ENCODE results near the gene PTPRT. TPM values are rescaled to one million over a fixed set of nuclear protein-coding genes. Genes with fewer than 3 reads are reported as not detected.

PTPRT gene
- total and polyA plus RNA-seq, 2 experiments from 2014 or later = not detected

DNA sequence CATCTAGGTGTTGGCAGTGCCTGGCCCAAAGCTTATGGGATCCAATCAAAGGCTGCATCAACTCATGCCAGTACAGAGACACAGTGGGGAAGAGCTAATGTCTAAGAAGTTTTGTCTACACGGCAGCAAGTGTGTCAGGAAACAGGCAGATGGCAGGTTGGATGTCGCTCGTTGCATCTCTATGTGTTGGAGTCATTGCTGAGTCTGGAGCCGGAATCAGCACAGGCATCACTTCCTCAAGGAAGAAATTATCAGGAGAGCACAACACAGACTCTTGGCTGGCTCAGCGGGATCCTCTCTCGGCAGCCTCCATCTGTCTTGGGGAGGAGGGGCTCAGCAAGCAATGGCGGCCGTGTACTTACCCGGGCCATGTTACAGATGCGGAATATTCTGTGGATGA, 1104.3 kb downstream of the PTPRT start (continued):
- TF ChIP-seq REST (IDR thresholded peaks at IDR 0.05; ENCODE audit: unreplicated experiment) = no peak
- TF ChIP-seq STAT1 (IDR thresholded peaks at IDR 0.05; ENCODE audit: unreplicated experiment) = no peak

DNA sequence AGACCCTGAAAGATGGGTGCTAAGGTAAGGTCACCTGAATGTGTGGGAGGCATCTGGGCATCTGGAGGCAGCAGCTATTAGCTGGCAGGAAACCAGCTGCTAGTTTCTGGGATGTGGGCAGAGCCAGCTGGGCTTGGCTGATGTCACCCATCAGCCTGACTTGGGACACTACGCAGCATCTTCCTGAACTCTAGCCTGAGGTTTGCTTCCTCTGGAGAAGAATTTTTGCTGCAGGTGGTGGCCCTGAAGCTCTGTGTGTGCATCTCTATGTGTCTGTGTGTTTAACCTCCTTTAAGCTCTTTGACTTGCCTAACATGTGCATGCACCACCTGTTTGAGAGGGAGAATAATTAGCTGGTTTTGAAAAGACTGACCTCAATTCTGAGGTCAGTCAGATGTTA, 1106.4 kb downstream of the PTPRT start:
- H3K4me3 ChIP-seq = no peak overlapping the region
- Mint-ChIP-seq H3K9me3 (peaks cover 94% of the 10 kb centered on the region), H3K36me3 (ENCODE audit: low read depth) (peaks cover 37% of the 10 kb centered on the region), H3K27ac (no peak overlapping the region), H3K27me3 (ENCODE audit: insufficient read depth, low read depth, poor library complexity) (peaks cover 7% of the 10 kb centered on the region), H3K4me1 (no peaks in the 10 kb centered on the region), H3K4me3 (no peak overlapping the region)
- no peak overlapping the region for H3K27ac ChIP-seq (ENCODE audit: low read depth)
- no peak overlapping the region for H3K4me2 ChIP-seq
- no peaks in the 10 kb centered on the region for H4K20me1 ChIP-seq (replicated peaks; ENCODE audit: insufficient read depth)
- no peak overlapping the region for H2AFZ ChIP-seq
- no peaks in the 10 kb centered on the region for H3K27me3 ChIP-seq (ENCODE audit: insufficient read depth)
- no peaks in the 10 kb centered on the region for H3K4me1 ChIP-seq (ENCODE audit: insufficient read depth)
- ATAC-seq = no peak
- TF ChIP-seq, protein P1, sequence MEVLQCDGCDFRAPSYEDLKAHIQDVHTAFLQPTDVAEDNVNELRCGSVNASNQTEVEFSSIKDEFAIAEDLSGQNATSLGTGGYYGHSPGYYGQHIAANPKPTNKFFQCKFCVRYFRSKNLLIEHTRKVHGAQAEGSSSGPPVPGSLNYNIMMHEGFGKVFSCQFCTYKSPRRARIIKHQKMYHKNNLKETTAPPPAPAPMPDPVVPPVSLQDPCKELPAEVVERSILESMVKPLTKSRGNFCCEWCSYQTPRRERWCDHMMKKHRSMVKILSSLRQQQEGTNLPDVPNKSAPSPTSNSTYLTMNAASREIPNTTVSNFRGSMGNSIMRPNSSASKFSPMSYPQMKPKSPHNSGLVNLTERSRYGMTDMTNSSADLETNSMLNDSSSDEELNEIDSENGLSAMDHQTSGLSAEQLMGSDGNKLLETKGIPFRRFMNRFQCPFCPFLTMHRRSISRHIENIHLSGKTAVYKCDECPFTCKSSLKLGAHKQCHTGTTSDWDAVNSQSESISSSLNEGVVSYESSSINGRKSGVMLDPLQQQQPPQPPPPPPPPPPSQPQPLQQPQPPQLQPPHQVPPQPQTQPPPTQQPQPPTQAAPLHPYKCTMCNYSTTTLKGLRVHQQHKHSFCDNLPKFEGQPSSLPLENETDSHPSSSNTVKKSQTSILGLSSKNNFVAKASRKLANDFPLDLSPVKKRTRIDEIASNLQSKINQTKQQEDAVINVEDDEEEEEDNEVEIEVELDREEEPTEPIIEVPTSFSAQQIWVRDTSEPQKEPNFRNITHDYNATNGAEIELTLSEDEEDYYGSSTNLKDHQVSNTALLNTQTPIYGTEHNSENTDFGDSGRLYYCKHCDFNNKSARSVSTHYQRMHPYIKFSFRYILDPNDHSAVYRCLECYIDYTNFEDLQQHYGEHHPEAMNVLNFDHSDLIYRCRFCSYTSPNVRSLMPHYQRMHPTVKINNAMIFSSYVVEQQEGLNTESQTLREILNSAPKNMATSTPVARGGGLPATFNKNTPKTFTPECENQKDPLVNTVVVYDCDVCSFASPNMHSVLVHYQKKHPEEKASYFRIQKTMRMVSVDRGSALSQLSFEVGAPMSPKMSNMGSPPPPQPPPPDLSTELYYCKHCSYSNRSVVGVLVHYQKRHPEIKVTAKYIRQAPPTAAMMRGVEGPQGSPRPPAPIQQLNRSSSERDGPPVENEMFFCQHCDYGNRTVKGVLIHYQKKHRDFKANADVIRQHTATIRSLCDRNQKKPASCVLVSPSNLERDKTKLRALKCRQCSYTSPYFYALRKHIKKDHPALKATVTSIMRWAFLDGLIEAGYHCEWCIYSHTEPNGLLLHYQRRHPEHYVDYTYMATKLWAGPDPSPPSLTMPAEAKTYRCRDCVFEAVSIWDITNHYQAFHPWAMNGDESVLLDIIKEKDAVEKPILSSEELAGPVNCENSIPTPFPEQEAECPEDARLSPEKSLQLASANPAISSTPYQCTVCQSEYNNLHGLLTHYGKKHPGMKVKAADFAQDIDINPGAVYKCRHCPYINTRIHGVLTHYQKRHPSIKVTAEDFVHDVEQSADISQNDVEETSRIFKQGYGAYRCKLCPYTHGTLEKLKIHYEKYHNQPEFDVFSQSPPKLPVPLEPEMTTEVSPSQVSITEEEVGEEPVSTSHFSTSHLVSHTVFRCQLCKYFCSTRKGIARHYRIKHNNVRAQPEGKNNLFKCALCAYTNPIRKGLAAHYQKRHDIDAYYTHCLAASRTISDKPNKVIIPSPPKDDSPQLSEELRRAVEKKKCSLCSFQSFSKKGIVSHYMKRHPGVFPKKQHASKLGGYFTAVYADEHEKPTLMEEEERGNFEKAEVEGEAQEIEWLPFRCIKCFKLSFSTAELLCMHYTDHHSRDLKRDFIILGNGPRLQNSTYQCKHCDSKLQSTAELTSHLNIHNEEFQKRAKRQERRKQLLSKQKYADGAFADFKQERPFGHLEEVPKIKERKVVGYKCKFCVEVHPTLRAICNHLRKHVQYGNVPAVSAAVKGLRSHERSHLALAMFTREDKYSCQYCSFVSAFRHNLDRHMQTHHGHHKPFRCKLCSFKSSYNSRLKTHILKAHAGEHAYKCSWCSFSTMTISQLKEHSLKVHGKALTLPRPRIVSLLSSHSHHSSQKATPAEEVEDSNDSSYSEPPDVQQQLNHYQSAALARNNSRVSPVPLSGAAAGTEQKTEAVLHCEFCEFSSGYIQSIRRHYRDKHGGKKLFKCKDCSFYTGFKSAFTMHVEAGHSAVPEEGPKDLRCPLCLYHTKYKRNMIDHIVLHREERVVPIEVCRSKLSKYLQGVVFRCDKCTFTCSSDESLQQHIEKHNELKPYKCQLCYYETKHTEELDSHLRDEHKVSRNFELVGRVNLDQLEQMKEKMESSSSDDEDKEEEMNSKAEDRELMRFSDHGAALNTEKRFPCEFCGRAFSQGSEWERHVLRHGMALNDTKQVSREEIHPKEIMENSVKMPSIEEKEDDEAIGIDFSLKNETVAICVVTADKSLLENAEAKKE (CRISPR knock-in tag; IDR thresholded peaks at IDR 0.05) = no peak
- no peak for TF ChIP-seq STAT1 (IDR thresholded peaks at IDR 0.05; ENCODE audit: unreplicated experiment)
- no peak for DNase-seq (ENCODE audit: low spot score)
- H3K9me2 ChIP-seq (ENCODE audit: insufficient read depth) = no peaks in the 10 kb centered on the region
- peaks cover 9% of the 10 kb centered on the region; the same call in 1 of the 2 replicates for H3K36me3 ChIP-seq (ENCODE audit: insufficient read depth)
- H3F3A ChIP-seq (replicated peaks; ENCODE audit: low read depth) = no peaks in the 10 kb centered on the region
- H3K79me2 ChIP-seq (replicated peaks; ENCODE audit: insufficient read depth) = no peaks in the 10 kb centered on the region
